ENCODE results near the gene NUP42.

NUP42 gene

DNA sequence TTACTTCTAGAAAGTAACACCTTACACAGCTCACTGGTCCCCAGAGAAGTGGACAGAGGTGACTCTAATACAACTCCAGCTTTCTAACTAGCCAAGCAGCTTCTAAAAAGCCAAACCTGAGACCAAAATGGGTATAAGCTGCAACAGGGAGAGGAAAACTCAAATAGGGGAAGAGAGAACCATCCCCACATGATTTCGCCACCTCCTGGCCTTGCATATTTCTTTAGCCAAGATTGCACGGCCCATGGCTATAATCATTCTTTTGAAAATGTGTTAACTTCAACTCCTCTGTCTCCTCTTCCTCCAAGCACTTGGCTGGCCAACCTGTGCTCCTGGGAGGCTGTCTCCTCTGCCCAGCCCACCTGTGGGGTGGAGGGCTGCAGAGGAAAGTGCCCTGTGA lies 28.7 kb downstream of the NUP42 start:
- no peaks in the 10 kb centered on the region for H3K9me3 ChIP-seq
- H3K27me3 ChIP-seq, result peaks cover 6% of the 10 kb centered on the region
- no peak overlapping the region for H3K4me3 ChIP-seq (ENCODE audit: low read depth in 1 of 2, low read length in 1 of 2)
- no peak for TF ChIP-seq CTCF (IDR thresholded peaks at IDR 0.05)
- peaks cover 51 to 57% of the 10 kb centered on the region in 2 experiments for H3K4me1 ChIP-seq (ENCODE audit: control insufficient read depth in 1 of 2, insufficient read depth in 1 of 2, low read depth in 1 of 2, low read length in 1 of 2)
- no peaks in the 10 kb centered on the region for H3K36me3 ChIP-seq
- peak overlapping the region; percentile 76 for H3K27ac ChIP-seq

DNA sequence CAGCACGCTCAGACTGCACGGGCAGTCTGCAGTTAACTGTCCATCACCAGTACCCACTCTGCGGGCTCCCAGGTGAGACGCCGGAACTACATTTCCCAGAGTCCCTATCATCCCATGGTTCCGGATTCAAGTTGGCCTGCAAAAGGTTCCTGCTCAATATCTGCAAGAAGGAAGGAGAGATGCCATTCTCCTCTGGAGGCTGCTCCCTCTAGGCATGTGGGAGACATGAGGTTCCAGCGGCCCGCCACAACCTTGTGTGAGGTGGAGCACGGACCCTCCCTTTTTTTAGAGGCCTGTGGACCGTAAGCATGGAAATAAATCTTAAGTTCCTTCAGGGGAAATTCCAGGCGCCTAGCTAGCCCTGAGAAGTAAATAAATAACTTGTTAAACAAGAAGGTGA lies 29.7 kb downstream of the NUP42 start:
- TF ChIP-seq CTCF (IDR thresholded peaks at IDR 0.05), result no peak
- peaks cover 51 to 53% of the 10 kb centered on the region in 2 experiments for H3K4me1 ChIP-seq (ENCODE audit: control insufficient read depth in 1 of 2, insufficient read depth in 1 of 2, low read depth in 1 of 2, low read length in 1 of 2)
- no peaks in the 10 kb centered on the region for H3K36me3 ChIP-seq
- no peaks in the 10 kb centered on the region for H3K27me3 ChIP-seq
- no peak overlapping the region for H3K4me3 ChIP-seq (ENCODE audit: low read depth in 1 of 2, low read length in 1 of 2)
- no peak overlapping the region for H3K27ac ChIP-seq
- no peaks in the 10 kb centered on the region for H3K9me3 ChIP-seq

DNA sequence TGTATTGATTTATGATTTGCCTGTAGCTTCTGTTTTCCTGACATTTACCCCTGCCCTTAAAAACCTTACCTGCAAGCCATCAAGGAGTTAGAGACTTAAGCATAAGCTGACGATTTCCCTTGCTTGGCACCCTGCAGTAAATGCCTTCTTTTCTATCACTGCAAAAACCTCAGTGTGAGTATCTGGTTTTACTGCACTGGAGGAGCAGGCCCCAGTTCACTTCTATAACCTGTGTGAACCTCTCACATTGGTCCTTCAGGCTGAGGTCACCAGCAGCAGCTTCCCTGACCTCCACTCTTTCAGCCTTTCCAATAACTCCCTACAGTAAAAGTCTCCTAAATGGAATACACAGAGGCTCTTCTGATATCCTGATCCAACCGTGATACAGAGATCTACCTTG lies 30.5 kb downstream of the NUP42 start:
- Histone ChIP-seq H3K36me3 (no peaks in the 10 kb centered on the region), H3K9me3 (no peaks in the 10 kb centered on the region), H3K27ac (no peak overlapping the region), H3K4me1 (ENCODE audit: control insufficient read depth in 1 of 2, insufficient read depth in 1 of 2, low read depth in 1 of 2, low read length in 1 of 2) (peaks cover 43 to 45% of the 10 kb centered on the region in 2 experiments), H3K4me3 (ENCODE audit: low read depth in 1 of 2, low read length in 1 of 2) (no peak overlapping the region), H3K27me3 (no peaks in the 10 kb centered on the region)
- TF ChIP-seq CTCF (IDR thresholded peaks at IDR 0.05), result no peak

DNA sequence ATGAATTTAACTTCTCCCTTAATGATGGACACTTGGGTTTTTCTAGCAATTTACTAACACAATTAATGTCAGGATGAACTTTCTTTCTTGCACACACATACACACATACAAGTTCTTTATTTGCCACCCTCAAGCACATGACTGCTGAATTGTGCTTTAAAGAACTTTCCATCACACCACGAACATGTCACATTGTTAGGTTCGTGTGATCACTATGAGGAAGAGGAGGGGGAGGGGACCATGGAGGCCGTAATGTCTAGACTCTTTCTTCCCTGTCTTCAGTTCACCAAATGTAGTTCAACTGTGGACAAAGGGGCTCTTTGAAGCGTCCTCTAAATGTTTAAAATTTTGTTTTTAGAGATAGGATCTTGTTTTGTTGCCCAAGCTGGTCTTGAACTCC lies 31.0 kb downstream of the NUP42 start:
- Histone ChIP-seq H3K4me3 (ENCODE audit: low read depth in 1 of 2, low read length in 1 of 2) (no peak overlapping the region), H3K27ac (no peak overlapping the region), H3K36me3 (no peaks in the 10 kb centered on the region)

GRCh38 chr7:23213755-23214154 lies 31.9 kb downstream of the NUP42 start:
- H3K4me3 ChIP-seq (ENCODE audit: low read depth in 1 of 2, low read length in 1 of 2), result no peak overlapping the region
- peaks cover 29 to 31% of the 10 kb centered on the region in 2 experiments for H3K4me1 ChIP-seq (ENCODE audit: control insufficient read depth in 1 of 2, insufficient read depth in 1 of 2, low read depth in 1 of 2, low read length in 1 of 2)
- no peaks in the 10 kb centered on the region for H3K27me3 ChIP-seq
- H3K9me3 ChIP-seq, result no peaks in the 10 kb centered on the region
- H3K36me3 ChIP-seq, result no peaks in the 10 kb centered on the region
- H3K27ac ChIP-seq, result no peak overlapping the region
- TF ChIP-seq CTCF (IDR thresholded peaks at IDR 0.05), result no peak

More for the DNA sequence above, 31.0 kb downstream of the NUP42 start:
- Histone ChIP-seq H3K27me3 (no peaks in the 10 kb centered on the region), H3K4me1 (ENCODE audit: control insufficient read depth in 1 of 2, insufficient read depth in 1 of 2, low read depth in 1 of 2, low read length in 1 of 2) (peaks cover 38 to 40% of the 10 kb centered on the region in 2 experiments), H3K9me3 (no peaks in the 10 kb centered on the region)
- TF ChIP-seq CTCF (IDR thresholded peaks at IDR 0.05), result no peak

GRCh38 chr7:23214423-23214822 lies 32.6 kb downstream of the NUP42 start:
- no peaks in the 10 kb centered on the region for H3K27me3 ChIP-seq
- H3K4me3 ChIP-seq (ENCODE audit: low read depth in 1 of 2, low read length in 1 of 2), result no peak overlapping the region
- no peak for TF ChIP-seq CTCF (IDR thresholded peaks at IDR 0.05)
- no peaks in the 10 kb centered on the region for H3K36me3 ChIP-seq
- H3K9me3 ChIP-seq, result no peaks in the 10 kb centered on the region
- H3K4me1 ChIP-seq (ENCODE audit: control insufficient read depth in 1 of 2, insufficient read depth in 1 of 2, low read depth in 1 of 2, low read length in 1 of 2), result peaks cover 22 to 24% of the 10 kb centered on the region in 2 experiments
- no peak overlapping the region for H3K27ac ChIP-seq
